ENCODE results near the gene HDGFL1. TPM values are rescaled to one million over a fixed set of nuclear protein-coding genes. Genes with fewer than 3 reads are reported as not detected.

The HDGFL1 gene
- total RNA-seq, 1 experiment from 2014 or later, result not detected

DNA sequence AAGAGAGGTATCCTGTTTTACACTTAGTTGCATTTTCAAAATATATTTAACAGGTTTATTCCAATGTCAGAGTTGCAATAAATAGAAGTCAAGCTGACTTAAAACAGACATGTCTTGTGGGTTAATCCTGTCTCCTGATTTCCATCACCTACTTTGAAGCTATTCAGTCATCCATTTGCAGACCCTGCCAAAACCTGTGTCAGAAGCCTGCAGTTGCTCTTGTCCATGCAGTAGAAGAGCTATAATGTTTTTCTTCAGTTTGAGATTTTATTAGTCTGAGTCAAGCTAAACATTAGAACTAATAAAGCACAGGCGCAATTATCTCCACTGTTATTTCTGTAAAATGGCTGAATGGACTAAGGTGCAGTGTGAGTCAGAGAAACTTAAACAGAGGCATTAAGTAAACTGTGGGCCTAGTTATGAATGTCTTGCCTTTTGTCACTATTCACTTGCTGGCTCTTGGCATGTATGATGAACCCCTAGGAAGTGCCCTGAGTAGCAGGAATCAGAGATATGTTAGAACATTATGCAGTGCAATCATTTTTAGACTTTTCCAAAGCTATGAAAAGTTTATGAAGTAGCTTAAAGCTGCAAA, 11.0 kb upstream of the HDGFL1 start (continued):
- TF ChIP-seq GABPB1 (CRISPR knock-in tag; IDR thresholded peaks at IDR 0.05) (no peak), ETV6 (CRISPR knock-in tag; IDR thresholded peaks at IDR 0.05) (no peak), ZNF317 (CRISPR knock-in tag; IDR thresholded peaks at IDR 0.05; ENCODE audit: borderline replicate concordance, low read depth) (no peak), KAT7 (CRISPR knock-in tag; IDR thresholded peaks at IDR 0.05; ENCODE audit: borderline replicate concordance) (no peak), MYBL2 (CRISPR knock-in tag; IDR thresholded peaks at IDR 0.05) (no peak)

DNA sequence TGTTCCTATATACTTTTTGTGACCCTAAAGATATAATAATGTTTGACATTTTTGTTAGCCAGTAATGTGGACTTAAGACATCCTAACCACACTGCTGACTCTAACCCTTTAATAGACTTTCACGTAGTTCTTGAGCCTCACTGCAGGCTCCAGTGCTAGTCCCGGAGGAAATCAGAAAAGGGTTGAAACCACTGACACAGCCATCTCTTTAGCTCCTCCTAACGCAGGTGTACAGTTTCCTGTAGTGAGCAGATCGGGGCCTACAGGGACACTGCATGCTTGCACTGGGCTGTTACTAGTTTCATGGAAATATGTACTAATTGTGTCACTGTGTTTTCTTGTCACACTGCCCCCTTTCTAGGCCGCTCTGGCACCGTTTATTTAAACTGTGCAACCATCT, 512 bp upstream of the HDGFL1 start:
- ATAC-seq (no peak), DNase-seq (ENCODE audit: low spot score) (no peak)
- peaks cover 17% of the 10 kb centered on the region for H3K4me1 Mint-ChIP-seq
- peaks cover 5% of the 10 kb centered on the region; the same call in 1 of the 2 replicates for H3K9me3 Mint-ChIP-seq
- no peak overlapping the region for H3K27ac Mint-ChIP-seq
- CTCF ChIA-PET, result no interaction called here
- TF ChIP-seq, protein P1, sequence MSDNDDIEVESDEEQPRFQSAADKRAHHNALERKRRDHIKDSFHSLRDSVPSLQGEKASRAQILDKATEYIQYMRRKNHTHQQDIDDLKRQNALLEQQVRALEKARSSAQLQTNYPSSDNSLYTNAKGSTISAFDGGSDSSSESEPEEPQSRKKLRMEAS (CRISPR knock-in tag; IDR thresholded peaks at IDR 0.05), result no peak
- TF ChIP-seq TP53 (CRISPR knock-in tag; IDR thresholded peaks at IDR 0.05) (no peak), HMGA2 (CRISPR knock-in tag; IDR thresholded peaks at IDR 0.05) (no peak), IRF2 (CRISPR knock-in tag; IDR thresholded peaks at IDR 0.05; ENCODE audit: borderline replicate concordance, low read depth) (no peak), ZNF416 (CRISPR knock-in tag; IDR thresholded peaks at IDR 0.05) (no peak), ATF1 (CRISPR knock-in tag; IDR thresholded peaks at IDR 0.05) (no peak), ZBTB21 (CRISPR knock-in tag; IDR thresholded peaks at IDR 0.05; ENCODE audit: borderline replicate concordance) (no peak), TEAD1 (CRISPR knock-in tag; IDR thresholded peaks at IDR 0.05) (no peak)
- TF ChIP-seq, protein P2, sequence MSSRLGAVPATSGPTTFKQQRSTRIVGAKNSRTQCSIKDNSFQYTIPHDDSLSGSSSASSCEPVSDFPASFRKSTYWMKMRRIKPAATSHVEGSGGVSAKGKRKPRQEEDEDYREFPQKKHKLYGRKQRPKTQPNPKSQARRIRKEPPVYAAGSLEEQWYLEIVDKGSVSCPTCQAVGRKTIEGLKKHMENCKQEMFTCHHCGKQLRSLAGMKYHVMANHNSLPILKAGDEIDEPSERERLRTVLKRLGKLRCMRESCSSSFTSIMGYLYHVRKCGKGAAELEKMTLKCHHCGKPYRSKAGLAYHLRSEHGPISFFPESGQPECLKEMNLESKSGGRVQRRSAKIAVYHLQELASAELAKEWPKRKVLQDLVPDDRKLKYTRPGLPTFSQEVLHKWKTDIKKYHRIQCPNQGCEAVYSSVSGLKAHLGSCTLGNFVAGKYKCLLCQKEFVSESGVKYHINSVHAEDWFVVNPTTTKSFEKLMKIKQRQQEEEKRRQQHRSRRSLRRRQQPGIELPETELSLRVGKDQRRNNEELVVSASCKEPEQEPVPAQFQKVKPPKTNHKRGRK (CRISPR knock-in tag; IDR thresholded peaks at IDR 0.05; ENCODE audit: borderline replicate concordance), result no peak
- TF ChIP-seq, protein P3, sequence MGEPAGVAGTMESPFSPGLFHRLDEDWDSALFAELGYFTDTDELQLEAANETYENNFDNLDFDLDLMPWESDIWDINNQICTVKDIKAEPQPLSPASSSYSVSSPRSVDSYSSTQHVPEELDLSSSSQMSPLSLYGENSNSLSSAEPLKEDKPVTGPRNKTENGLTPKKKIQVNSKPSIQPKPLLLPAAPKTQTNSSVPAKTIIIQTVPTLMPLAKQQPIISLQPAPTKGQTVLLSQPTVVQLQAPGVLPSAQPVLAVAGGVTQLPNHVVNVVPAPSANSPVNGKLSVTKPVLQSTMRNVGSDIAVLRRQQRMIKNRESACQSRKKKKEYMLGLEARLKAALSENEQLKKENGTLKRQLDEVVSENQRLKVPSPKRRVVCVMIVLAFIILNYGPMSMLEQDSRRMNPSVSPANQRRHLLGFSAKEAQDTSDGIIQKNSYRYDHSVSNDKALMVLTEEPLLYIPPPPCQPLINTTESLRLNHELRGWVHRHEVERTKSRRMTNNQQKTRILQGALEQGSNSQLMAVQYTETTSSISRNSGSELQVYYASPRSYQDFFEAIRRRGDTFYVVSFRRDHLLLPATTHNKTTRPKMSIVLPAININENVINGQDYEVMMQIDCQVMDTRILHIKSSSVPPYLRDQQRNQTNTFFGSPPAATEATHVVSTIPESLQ (CRISPR knock-in tag; IDR thresholded peaks at IDR 0.05), result no peak
- TF ChIP-seq, protein P4, sequence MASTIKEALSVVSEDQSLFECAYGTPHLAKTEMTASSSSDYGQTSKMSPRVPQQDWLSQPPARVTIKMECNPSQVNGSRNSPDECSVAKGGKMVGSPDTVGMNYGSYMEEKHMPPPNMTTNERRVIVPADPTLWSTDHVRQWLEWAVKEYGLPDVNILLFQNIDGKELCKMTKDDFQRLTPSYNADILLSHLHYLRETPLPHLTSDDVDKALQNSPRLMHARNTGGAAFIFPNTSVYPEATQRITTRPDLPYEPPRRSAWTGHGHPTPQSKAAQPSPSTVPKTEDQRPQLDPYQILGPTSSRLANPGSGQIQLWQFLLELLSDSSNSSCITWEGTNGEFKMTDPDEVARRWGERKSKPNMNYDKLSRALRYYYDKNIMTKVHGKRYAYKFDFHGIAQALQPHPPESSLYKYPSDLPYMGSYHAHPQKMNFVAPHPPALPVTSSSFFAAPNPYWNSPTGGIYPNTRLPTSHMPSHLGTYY (CRISPR knock-in tag; IDR thresholded peaks at IDR 0.05), result no peak
- TF ChIP-seq, protein P5, sequence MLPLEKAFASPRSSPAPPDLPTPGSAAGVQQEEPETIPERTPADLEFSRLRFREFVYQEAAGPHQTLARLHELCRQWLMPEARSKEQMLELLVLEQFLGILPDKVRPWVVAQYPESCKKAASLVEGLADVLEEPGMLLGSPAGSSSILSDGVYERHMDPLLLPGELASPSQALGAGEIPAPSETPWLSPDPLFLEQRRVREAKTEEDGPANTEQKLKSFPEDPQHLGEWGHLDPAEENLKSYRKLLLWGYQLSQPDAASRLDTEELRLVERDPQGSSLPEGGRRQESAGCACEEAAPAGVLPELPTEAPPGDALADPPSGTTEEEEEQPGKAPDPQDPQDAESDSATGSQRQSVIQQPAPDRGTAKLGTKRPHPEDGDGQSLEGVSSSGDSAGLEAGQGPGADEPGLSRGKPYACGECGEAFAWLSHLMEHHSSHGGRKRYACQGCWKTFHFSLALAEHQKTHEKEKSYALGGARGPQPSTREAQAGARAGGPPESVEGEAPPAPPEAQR (CRISPR knock-in tag; IDR thresholded peaks at IDR 0.05), result no peak
- POLR2A ChIA-PET, result no interaction called here
- H3K36me3 Mint-ChIP-seq, result no peaks in the 10 kb centered on the region
- H3K27me3 Mint-ChIP-seq (ENCODE audit: low read depth), result no peaks in the 10 kb centered on the region
- H3K4me3 Mint-ChIP-seq, result no peak overlapping the region

DNA sequence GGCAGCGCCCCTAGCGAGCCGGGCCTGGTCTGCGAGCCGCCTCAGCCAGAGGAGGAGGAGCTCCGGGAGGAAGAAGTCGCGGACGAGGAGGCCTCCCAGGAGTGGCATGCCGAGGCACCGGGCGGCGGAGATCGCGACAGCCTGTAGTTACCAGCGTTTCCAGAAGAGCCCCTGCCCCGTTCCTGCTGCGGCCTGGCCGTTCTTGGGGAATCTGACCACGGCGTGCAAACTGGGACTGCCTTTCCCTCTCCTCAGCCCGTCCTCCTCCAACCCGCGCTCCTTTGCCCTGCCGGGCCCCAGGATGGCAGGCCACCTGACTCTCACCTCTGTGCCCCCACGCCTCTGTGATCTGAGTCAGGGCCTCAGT, 802 bp downstream of the HDGFL1 start:
- POLR2A ChIA-PET, result no interaction called here
- Mint-ChIP-seq H3K36me3 (no peaks in the 10 kb centered on the region), H3K4me3 (no peak overlapping the region), H3K27me3 (ENCODE audit: low read depth) (no peaks in the 10 kb centered on the region), H3K9me3 (peaks cover 5% of the 10 kb centered on the region; the same call in 1 of the 2 replicates), H3K27ac (no peak overlapping the region), H3K4me1 (peaks cover 14% of the 10 kb centered on the region)
- DNase-seq (ENCODE audit: low spot score) (peak; percentile 22), ATAC-seq (peak; percentile 73)
- CTCF ChIA-PET, result no interaction called here
- TF ChIP-seq RORB (CRISPR knock-in tag; IDR thresholded peaks at IDR 0.05), result no peak
- TF ChIP-seq NFATC4 (CRISPR knock-in tag; IDR thresholded peaks at IDR 0.05), result no peak
- TF ChIP-seq, protein P6, sequence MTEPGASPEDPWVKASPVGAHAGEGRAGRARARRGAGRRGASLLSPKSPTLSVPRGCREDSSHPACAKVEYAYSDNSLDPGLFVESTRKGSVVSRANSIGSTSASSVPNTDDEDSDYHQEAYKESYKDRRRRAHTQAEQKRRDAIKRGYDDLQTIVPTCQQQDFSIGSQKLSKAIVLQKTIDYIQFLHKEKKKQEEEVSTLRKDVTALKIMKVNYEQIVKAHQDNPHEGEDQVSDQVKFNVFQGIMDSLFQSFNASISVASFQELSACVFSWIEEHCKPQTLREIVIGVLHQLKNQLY (CRISPR knock-in tag; IDR thresholded peaks at IDR 0.05), result no peak
- TF ChIP-seq JAZF1 (CRISPR knock-in tag; IDR thresholded peaks at IDR 0.05), result no peak
- TF ChIP-seq, protein P7, sequence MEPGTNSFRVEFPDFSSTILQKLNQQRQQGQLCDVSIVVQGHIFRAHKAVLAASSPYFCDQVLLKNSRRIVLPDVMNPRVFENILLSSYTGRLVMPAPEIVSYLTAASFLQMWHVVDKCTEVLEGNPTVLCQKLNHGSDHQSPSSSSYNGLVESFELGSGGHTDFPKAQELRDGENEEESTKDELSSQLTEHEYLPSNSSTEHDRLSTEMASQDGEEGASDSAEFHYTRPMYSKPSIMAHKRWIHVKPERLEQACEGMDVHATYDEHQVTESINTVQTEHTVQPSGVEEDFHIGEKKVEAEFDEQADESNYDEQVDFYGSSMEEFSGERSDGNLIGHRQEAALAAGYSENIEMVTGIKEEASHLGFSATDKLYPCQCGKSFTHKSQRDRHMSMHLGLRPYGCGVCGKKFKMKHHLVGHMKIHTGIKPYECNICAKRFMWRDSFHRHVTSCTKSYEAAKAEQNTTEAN (CRISPR knock-in tag; IDR thresholded peaks at IDR 0.05), result no peak
- TF ChIP-seq FOXP1 (CRISPR knock-in tag; IDR thresholded peaks at IDR 0.05; ENCODE audit: borderline replicate concordance), result no peak
- TF ChIP-seq, protein P8, sequence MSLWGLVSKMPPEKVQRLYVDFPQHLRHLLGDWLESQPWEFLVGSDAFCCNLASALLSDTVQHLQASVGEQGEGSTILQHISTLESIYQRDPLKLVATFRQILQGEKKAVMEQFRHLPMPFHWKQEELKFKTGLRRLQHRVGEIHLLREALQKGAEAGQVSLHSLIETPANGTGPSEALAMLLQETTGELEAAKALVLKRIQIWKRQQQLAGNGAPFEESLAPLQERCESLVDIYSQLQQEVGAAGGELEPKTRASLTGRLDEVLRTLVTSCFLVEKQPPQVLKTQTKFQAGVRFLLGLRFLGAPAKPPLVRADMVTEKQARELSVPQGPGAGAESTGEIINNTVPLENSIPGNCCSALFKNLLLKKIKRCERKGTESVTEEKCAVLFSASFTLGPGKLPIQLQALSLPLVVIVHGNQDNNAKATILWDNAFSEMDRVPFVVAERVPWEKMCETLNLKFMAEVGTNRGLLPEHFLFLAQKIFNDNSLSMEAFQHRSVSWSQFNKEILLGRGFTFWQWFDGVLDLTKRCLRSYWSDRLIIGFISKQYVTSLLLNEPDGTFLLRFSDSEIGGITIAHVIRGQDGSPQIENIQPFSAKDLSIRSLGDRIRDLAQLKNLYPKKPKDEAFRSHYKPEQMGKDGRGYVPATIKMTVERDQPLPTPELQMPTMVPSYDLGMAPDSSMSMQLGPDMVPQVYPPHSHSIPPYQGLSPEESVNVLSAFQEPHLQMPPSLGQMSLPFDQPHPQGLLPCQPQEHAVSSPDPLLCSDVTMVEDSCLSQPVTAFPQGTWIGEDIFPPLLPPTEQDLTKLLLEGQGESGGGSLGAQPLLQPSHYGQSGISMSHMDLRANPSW (CRISPR knock-in tag; conservative IDR thresholded peaks at IDR 0.05; ENCODE audit: low read depth), result no peak
